HG03521 (cell line): Measurements from ENCODE around the gene TREML4.
"Not testable (repeated sequence)": the region's sequence is repeated elsewhere in the genome, so short reads cannot be mapped to it uniquely, and the experiment has no call there.

Experiments used
- ATAC-seq: cut with Tn5 transposase; IDR thresholded peaks from one replicate; pipeline ENCODE4 v1.9.1; 2021; ENCODE audit warnings: mild to moderate bottlenecking, moderate library complexity; ENCODE audit not compliant: unreplicated experiment

Gene TREML4

DNA sequence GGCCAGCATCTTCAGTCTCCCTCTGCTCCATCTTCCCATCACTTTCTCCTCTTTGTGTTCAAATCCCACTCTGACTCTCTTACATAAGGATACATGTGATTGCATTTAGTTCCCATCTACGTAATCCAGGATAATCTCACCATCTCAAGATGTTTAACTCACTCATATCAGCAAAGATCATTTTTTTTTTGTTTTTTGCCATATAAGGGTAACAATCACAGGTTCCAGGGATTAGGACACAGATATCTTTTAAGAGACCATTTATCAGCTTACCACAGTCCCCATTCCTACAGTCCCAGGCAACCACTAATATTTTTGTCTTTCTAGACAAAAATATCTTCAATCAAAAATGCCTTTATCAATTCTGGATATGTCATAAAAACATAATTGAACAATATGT is 24.0 kb upstream of the TREML4 start:
- ATAC-seq: no peak

DNA sequence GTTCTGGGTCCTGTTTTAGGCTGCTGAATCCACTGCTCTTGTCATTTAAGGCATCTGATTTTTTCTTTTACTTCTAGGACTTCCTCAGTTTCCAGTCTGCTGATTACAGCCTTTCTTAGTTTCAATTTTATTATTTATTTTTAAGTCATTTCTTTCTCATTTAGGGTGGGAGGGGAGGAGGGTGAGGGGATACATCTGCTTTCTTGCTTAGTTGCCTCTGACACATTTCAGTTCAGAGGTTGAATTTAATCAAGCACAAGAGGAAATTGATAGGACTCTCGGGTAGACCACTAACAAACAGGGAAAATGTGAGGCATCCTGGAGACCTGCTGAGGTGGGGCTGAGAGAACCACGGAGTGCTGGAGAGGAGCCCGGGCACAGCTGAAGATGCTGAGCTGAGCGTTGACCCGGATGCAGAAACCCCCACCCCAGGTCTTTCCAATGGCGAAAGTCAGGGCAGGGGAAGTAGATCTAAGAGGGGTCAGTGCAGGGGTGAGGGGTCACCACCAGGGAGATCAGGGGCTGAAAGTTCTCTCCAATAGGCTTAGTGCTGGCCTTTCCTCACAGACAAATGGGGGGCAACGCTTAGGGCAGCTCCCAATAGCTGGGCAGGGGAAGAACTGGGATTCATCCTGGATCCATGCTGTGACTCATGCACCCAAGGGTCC is 19.6 kb upstream of the TREML4 start:
- no peak for ATAC-seq

DNA sequence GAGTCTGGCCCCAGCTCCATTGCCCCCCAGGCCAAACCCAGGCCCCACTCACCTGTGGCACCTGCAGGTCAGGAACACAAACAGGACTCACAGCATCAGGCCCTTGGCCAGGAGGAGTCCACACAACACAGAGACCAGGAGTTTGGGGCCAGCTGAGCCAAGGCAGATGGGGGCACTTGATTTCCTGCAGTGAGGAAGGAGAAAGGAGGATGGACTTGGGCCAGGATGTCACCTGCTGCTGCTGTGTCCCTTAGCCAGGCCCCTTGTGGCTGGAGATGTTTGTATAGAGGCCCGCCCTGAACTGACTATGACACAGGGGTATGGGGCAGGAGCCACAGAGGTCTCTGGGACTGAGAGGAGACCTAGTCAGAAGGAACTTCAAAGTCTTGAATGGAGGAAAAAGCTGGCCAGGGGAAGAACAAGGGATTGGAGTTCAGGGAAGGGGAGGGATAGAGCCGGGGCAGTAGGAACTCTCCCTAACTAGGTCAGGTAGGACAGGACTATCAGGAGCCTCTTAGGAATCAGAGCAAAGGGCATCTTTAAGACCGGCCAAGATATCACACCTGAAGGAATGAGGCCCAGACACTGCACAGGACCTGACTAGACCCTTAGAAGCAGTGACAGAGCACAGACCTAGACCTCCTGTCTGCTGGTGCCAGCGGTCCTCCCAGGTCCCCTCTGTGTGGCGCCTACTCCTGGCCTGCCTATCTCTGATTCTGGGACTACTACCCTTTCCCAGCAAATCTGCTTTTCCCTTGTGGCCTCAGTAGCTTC is 18.4 kb upstream of the TREML4 start:
- no peak for ATAC-seq

DNA sequence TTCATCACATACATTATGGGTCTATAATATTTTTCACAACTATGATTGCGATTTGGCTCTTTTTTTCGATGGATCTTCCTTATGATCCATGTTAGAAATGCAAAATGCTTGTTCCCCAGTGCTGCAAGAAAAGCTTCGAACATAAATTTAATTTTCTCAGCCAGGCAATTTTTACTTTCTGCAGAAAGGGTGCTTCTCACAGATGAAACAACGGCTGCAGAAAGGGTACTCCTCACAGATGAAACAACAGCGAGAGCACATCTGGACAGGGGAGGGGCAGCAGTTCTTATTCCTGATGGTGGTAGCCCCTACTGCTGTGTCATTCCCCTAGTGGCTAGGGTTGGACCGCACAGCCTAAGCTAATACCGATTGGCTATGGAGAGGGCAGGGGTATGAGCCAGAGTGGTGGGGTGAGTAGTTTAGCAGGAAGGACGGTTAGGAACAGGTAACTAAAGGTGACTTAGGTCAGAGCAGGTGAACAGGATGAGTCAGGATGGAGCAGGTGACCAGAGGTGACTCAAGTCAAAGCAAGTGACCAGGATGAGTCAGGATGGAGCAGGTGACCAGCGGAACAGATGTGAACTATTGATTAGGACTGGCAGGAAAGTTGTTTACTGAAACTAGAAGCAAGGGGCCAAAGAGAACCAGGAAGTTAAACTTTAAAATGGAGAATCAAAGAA is 13.4 kb upstream of the TREML4 start:
- ATAC-seq: no peak

DNA sequence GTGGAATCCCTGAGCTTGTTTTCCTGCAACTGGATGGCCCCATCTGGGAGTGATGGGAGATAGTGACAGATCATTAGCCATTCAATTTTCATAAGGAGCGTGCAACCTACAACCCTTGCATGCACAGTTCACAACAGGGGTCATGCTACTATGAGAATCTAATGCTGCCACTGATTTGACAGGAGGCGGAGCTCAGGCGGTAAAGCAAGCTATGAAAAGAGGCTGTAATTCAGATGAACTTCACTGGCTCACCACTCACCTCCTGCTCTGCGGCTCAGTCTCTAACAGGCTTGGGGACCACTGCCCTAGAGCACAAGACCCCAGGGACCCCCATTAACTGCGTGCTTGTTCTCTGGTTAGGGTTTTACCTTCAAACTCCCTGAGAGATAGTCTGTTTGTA is 12.4 kb upstream of the TREML4 start:
- ATAC-seq: no peak

DNA sequence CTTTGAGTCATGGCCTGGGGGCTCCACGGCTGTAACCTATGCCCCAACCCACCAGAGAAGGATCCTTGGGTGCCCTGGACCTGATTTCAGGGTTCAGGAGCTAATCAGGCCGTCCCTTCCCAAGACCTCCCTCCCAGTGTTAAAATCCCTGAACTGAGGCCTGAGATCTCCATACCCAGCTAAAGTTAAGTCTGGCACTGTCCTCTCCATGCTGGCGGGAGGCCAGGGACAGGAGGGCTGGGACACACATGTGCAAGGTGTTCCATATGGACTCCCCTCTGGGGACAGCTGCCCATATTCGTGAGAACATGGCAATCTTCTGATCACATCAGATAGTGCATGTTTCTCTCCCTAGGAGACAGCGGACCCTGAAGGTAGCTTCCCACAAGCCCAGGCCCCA is 11.5 kb upstream of the TREML4 start:
- no peak for ATAC-seq

DNA sequence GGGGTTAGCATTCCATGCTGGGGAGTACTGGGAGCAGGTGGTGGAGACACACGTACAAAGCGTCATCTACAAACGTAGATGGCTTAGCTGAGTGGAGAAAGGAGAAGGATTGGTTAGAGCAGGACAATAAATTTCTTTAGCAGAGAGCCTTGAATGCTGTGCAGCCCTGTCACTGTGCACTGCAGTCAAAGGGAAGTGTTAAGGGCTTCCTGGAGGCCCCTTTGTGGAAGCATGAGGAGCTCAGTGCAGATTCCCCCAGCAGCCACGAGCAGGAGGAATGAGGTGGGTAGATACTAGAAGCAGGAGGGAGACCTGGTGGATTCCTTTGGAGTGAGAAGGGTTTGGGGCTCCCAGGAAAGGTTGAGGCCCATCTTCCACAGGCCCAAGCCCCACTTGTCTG is 6.1 kb upstream of the TREML4 start:
- ATAC-seq: no peak

DNA sequence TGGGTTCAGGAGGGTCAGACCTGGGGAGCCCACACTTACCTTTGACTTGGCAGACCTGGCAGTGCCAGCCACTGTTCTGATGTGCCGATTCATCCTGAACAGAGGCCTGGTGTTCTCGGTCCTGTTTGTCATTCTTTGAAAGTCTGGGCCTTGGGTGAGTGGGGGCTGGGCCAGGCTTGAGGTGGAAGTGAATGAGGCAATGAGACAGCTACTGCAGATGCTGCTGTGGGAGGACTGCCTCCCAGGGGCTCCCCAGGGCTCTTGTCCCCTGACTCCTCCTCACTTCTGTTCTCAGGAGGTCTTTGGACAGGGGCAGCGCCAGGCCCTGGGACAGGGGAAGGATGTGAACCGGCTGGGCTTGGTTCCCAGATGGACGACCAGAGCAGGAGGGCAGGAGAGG is 5.6 kb upstream of the TREML4 start:
- ATAC-seq: no peak

DNA sequence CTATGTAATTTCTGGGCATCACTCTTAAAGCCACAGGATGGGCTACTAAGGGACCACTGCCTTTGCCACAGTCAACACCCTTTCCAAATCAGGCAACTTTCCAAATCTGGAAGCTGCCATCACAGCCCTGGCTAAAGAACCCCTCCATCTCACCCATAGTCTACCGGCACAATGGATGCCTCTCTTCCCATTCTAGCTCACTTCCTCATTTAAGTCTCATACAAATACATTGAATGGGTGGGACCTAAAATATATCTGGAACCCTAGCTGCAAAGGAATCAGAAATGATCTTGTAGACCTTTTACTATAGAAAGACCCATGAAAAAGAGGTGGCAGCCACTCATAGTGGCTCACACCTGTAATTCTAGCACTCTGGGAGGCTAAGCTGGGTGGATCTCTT is 3.3 kb upstream of the TREML4 start:
- no peak for ATAC-seq

DNA sequence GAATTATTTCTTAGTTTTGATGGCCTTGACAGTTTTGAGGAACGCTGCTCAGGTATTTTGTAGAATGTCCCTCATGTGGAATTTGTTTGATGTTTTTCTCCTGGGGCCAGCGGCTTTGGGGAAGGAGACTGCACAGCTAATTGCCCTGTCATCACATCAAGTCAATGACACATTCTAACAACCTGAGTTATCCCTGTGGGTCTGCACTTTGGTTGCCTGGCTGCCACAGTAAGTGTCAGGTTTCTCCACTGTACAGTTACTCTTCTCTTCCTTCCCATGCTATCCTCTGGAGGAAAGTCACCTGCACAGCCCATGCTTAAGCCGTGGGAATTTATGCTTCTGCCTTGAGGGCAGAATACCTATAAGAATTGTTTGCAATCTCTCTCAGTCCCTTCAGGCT is 1.4 kb upstream of the TREML4 start:
- no peak for ATAC-seq

DNA sequence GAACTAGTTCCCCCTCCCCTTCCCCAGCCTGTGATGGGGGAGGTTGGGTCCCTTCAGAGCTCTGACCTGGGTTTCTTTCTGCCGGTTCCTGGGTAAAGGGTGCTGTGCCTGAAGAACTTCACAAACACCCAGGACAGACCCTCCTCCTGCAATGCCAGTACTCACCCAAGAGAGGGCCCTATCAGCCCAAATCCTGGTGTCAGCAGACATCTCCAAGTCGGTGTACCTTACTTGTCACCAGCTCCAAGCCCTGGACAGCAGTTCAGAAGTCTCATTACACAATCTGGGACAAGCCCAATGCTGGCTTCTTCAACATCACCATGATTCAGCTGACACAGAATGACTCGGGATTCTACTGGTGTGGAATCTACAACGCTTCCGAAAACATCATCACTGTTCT is 467 bp downstream of the TREML4 start:
- no peak for ATAC-seq

DNA sequence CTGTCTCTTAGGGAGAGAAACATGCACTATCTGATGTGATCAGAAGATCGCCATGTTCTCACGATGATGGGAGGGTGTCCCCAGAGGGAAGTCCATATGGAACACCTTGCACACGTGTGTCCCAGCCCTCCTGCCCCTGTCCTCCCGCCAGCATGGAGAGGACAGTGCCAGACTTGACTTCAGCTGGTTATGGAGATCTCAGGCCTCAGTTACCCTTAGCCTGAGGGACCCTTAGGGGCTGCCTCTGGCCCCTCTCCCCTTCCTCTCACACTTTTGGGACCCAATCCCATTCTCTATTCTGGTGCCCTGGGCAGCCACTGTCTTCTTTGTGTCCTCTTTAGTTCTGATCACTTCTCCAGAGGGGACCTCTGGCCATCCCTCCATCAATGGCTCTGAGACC is 1.6 kb downstream of the TREML4 start:
- ATAC-seq: no peak

DNA sequence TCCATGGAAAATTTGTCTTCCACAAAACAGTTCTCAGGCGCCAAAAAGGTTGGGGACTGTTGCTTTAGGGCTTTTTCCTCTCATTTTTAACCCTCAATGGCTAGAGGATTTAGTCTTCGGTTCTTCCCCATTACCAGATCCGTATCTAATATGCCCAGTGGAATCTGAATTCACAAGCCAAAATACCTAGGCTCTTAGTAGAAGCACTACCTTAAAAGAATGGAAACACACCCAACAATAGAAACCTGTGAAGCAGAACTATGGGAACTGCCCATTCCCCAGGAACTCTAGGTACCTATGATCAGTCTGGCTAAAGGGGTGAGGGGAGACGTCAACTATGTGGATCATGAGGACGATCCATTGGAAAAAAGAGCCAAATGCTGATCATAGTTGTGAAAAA is 3.1 kb downstream of the TREML4 start:
- no peak for ATAC-seq

DNA sequence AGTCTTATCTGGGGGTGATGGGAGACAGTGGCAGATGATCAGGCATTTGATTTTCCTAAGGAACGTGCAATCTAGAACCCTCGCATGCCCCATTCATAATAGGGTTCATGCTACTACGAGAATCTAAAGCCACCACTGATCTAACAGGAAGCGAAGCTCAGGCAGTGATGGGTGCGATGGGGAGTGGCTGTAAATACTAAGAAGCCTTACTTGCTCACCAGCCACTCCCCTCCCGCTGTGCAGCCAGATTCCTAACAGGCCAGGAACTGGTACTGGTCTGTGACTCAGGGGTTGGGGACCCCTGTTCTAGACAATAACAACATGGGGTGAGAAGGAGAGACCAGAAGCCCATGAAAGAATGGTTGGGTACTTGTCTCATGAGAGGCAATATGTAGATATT is 4.5 kb downstream of the TREML4 start:
- no peak for ATAC-seq

DNA sequence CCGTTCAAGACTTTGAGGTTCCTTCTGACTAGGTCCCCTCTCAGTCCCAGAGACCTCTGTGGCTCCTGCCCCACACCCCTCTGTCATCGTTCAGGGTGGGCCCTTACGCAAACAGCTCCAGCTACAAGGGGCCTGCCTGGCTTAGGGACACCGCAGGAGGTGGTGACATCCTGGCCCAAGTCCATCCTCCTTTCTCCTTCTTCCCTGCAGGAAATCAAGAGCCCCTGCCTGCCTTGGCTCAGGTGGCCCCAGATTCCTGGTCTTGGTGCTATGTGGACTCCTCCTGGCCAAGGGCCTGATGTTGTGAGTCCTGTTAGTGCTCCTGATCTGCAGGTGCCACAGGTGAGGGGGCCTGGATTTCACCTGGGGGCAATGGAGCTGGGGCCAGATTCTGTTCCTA is 8.1 kb downstream of the TREML4 start:
- ATAC-seq: no peak

DNA sequence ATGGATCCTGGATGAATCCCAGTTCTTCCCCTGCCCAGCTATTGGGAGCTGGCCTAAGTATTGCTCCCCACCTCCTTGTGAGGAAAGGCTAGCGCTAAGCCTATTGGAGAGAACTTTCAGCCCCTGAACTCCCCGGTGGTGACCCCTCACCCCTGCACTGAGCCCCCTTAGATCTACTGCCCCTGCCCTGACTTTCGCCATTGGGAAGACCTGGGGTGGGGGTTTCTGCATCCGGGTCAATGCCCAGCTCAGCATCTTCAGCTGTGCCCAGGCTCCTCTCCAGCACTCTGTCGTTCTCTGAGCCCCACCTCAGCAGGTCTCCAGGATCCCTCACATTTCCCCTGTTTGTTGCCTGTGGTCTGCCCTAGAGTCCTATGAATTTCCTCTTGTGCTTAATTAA is 9.0 kb downstream of the TREML4 start:
- ATAC-seq: no peak

DNA sequence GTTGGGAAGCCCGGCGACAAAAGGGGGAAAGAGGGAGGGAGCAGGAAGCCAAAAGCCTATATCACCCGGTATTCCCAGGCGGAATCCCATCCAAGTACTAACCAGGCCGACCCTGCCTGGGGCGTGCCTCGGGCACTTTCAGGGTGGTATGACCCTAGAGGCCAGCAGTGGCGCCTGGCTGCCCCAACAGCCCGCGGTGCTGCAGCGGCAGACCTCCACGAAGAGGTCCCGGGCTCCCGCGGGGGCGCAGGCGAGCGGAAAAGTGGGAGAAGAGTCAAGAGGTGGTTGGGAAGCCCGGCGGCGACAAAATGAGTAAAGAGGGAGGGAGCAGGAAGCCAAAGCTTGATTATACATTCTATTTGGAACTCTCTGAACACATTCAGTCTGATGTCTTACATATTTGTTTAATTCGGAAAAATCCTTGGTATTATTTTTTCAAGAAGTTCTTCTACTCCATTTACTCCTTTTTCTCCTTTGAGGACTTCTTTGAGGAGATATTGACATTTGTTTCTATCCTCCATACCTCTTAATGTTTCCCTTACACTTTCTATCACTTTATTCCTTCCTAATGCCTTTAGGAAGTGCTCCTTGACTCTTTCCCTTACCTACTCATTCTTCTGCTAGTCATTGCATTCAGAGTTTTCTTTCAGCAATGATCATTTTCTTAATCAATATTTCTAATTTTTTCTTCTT is 11.5 kb downstream of the TREML4 start:
- ATAC-seq: no peak

DNA sequence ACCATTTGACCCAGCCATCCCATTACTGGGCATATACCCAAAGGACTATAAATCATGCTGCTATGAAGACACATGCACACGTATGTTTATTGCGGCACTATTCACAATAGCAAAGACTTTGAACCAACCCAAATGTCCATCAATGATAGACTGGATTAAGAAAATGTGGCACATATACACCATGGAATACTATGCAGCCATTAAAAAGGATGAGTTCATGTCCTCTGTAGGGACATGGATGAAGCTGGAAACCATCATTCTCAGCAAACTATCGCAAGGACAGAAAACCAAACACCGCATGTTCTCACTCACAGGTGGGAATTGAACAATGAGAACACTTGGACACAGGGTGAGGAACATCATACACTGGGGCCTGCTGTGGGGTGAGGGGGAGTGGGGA is 18.4 kb downstream of the TREML4 start:
- ATAC-seq: not testable (repeated sequence)

DNA sequence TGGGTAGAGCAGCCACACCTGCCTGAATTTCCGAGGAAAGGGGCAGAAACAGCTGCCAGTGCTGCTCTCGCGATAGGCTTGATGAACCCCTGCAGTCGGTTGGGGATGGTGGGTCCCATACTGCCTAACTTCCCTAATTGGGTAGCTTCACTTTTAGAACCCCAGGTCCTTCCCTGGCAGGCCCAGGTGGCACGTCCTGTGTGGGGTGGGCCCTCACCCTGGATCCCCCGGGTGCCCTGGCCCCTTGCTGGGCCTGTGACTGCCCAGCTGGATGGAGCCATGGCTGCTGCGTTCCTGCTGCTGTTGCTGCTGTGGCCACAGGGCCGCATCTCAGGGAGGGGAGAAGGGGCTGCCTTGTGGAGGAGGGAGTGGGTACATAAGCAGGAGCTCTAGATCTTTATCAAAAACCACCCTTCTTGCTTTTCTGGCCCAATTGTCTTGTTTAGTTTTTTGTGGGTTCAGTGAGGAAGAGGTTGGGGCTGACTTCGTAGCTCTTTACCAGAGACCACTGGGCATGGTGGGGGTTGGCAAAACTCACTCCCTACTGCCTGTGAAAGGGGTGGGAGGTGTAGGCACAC is 19.2 kb downstream of the TREML4 start:
- no peak for ATAC-seq

DNA sequence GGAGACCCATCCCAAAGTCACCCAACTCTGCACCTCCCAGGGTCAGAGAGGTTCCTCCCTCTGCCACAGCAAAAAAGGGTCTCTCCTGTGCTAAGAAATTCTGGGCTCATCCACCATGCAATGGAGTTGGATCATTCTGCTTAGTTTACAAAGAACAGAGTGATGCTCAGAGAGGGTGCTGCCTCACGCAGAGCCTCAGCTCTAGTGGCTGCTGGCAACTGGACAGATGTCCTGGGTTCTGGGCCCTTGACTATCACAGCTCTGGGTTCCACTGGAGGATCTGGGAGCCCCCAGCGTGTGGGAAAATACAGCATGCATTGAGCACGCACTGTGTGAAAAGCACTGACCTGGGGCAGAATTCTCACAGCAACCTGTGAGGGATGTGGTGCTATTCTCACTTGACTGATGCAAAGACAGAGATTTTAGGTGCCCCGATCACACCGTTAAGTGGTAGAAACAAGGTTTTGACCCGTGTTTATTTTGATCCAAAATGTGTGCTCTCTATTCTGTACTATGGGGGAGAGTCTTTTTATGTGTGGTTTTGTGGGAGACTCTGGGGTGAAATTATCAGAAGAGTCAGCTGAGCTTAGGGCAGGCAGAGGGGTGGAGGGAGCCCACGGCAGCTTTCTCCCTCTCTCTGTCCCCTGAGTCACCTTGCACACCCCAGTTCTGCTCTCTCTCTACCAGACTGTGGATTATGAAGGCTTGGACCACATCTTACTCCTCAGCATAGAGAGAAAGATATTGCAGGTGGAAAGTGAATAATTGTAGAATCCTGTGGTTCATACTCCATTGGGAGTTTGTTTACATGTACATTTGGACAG is 19.9 kb downstream of the TREML4 start:
- no peak for ATAC-seq
